GM13977 (cell line): ENCODE measurements around the gene VAV1.

ENCODE experiments used
- DNase-seq: peaks from one replicate; pipeline ENCODE4 v3.0.0; 2012; ENCODE audit warnings: low spot score
- CTCF ChIP-seq: IDR thresholded peaks from 2 replicates; pipeline ENCODE4 v1.5.1; 2012; ENCODE audit warnings: mild to moderate bottlenecking, control low read depth; ENCODE audit not compliant: insufficient read depth; ENCODE audit errors: extremely low read depth, missing control alignments
- in situ Hi-C: fragments of 300-500 bp; cut with MboI; formaldehyde crosslinking; loops from one replicate; pipeline ENCODE4 v1.12.0; 2022; ENCODE audit warnings: low sequenced_read_pairs, low pct_unique_long_range_greater_than_20kb, mixed read lengths, inconsistent platforms; ENCODE audit not compliant: unreplicated experiment

VAV1 gene

GRCh38 chr19:6750062-6750461, 22.4 kb upstream of the VAV1 start:
- in situ Hi-C loops: no loop called here
- TF ChIP-seq CTCF: no peak
- no peak for DNase-seq

GRCh38 chr19:6751189-6751588, 21.3 kb upstream of the VAV1 start:
- in situ Hi-C loops: no loop called here
- no peak for TF ChIP-seq CTCF
- DNase-seq: no peak

- in situ Hi-C loops: no loop called here
- TF ChIP-seq CTCF: no peak
- peak; percentile 36 for DNase-seq
These were observed 20.0 kb upstream of the VAV1 start for GRCh38 chr19:6752256-6753177.

GRCh38 chr19:6753178-6754031, 19.1 kb upstream of the VAV1 start:
- peak; percentile 96 for DNase-seq
- in situ Hi-C loops: no loop called here
- TF ChIP-seq CTCF: peak; percentile 69

GRCh38 chr19:6754136-6754535, 18.4 kb upstream of the VAV1 start:
- no peak for TF ChIP-seq CTCF
- DNase-seq: no peak
- in situ Hi-C loops: no loop called here

GRCh38 chr19:6754653-6755463, 17.6 kb upstream of the VAV1 start:
- TF ChIP-seq CTCF: no peak
- in situ Hi-C loops: no loop called here
- DNase-seq: no peak
